ENCODE results near the gene GRM8. TPM values are rescaled to one million over a fixed set of nuclear protein-coding genes. Genes with fewer than 3 reads are reported as not detected.

The GRM8 gene
- total RNA-seq, 3 donors from 2014 or later: not detected

DNA sequence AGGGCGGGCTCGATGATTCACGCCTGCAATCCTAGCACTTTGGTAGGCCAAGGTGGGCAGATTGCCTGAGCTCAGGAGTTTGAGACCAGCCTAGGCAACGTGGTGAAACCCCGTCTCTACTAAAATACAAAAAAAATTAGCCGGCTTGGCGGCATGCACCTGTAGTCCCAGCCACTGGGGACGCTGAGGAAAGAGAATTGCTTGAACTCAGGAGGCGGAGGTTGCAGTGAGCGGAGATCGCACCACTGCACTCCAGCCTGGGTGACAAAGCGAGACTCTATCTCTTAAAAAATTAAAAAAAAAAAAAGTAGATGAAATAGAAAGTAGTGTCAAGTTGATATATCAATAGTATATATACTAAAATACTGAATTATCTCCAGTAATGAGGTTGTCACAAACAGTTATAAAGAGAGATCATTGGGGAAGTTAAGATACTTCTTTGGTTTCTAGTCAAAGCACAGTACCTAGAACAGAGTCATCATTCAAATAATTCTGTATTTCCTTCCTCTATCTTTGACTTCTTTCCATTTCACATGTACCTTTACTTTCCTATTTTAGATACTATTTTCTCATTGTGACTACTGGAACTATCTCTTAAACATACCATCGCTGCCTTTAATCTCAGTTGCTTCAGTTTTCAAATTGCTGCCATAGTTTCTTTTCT lies 491.7 kb downstream of the GRM8 start:
- no peak overlapping the region for H3K4me3 ChIP-seq
- H3K36me3 ChIP-seq: no peaks in the 10 kb centered on the region
- no peaks in the 10 kb centered on the region for H3K9me3 ChIP-seq
- no peaks in the 10 kb centered on the region for H3K27me3 ChIP-seq
- no peak for DNase-seq (ENCODE audit: low spot score in 2 of 2)
- H3K27ac ChIP-seq: no peak overlapping the region
- intact Hi-C loops (cut with DNase I; ENCODE audit: low total_unique reads): no loop called here
- no peaks in the 10 kb centered on the region for H3K4me1 ChIP-seq
- TF ChIP-seq POLR2A (IDR thresholded peaks at IDR 0.05) (no peak), POLR2AphosphoS5 (IDR thresholded peaks at IDR 0.05) (no peak)
- TF ChIP-seq, protein P1, sequence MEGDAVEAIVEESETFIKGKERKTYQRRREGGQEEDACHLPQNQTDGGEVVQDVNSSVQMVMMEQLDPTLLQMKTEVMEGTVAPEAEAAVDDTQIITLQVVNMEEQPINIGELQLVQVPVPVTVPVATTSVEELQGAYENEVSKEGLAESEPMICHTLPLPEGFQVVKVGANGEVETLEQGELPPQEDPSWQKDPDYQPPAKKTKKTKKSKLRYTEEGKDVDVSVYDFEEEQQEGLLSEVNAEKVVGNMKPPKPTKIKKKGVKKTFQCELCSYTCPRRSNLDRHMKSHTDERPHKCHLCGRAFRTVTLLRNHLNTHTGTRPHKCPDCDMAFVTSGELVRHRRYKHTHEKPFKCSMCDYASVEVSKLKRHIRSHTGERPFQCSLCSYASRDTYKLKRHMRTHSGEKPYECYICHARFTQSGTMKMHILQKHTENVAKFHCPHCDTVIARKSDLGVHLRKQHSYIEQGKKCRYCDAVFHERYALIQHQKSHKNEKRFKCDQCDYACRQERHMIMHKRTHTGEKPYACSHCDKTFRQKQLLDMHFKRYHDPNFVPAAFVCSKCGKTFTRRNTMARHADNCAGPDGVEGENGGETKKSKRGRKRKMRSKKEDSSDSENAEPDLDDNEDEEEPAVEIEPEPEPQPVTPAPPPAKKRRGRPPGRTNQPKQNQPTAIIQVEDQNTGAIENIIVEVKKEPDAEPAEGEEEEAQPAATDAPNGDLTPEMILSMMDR (IDR thresholded peaks at IDR 0.05): no peak

- no peak overlapping the region for H3K27ac ChIP-seq
- no peaks in the 10 kb centered on the region for H3K9me3 ChIP-seq
- H3K36me3 ChIP-seq: no peaks in the 10 kb centered on the region
- no peaks in the 10 kb centered on the region for H3K27me3 ChIP-seq
- intact Hi-C loops (cut with DNase I; ENCODE audit: low total_unique reads): no loop called here
- no peak for DNase-seq (ENCODE audit: low spot score in 2 of 2)
- H3K4me3 ChIP-seq: no peak overlapping the region
- TF ChIP-seq, protein P1 (IDR thresholded peaks at IDR 0.05): no peak
- TF ChIP-seq POLR2AphosphoS5 (IDR thresholded peaks at IDR 0.05) (no peak), POLR2A (IDR thresholded peaks at IDR 0.05) (no peak)
- no peaks in the 10 kb centered on the region for H3K4me1 ChIP-seq
These were observed 497.4 kb downstream of the GRM8 start for GRCh38 chr7:126755381-126755780.

- H3K36me3 ChIP-seq: no peaks in the 10 kb centered on the region
- H3K9me3 ChIP-seq: no peaks in the 10 kb centered on the region
- no peak overlapping the region for H3K27ac ChIP-seq
- intact Hi-C loops (cut with DNase I; ENCODE audit: low total_unique reads): no loop called here
- H3K4me1 ChIP-seq: no peaks in the 10 kb centered on the region
- TF ChIP-seq, protein P1 (IDR thresholded peaks at IDR 0.05): no peak
- TF ChIP-seq POLR2A (IDR thresholded peaks at IDR 0.05) (no peak), POLR2AphosphoS5 (IDR thresholded peaks at IDR 0.05) (no peak)
- DNase-seq (ENCODE audit: low spot score in 2 of 2): no peak
- no peak overlapping the region for H3K4me3 ChIP-seq
- no peaks in the 10 kb centered on the region for H3K27me3 ChIP-seq
These were observed 502.4 kb downstream of the GRM8 start for GRCh38 chr7:126750207-126750911.

DNA sequence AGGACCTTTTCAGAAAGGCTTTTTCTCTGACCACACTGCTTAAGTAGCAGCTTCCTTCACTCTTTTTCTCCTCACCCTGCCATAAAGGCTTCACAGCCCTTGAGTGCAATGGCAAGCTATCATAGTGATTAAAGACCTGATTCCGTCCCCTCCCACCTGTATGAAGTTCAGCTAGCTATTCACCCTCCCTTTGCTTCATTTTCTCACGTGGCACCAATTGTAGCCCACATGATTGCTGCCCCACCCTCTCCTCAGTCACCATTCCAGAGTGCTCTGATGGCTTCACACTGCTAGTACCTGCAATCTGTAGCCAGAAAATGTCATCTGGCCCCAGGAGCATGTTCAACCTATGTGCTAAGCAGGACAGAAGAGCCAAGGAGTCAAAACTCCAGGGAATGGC lies 523.8 kb downstream of the GRM8 start:
- intact Hi-C loops (cut with DNase I; ENCODE audit: low total_unique reads): no loop called here
- H3K27ac ChIP-seq: no peak overlapping the region
- no peaks in the 10 kb centered on the region for H3K9me3 ChIP-seq
- H3K36me3 ChIP-seq: no peaks in the 10 kb centered on the region
- DNase-seq (ENCODE audit: low spot score in 2 of 2): no peak
- no peak overlapping the region for H3K4me3 ChIP-seq
- TF ChIP-seq POLR2A (IDR thresholded peaks at IDR 0.05) (no peak), POLR2AphosphoS5 (IDR thresholded peaks at IDR 0.05) (no peak)
- TF ChIP-seq, protein P1 (IDR thresholded peaks at IDR 0.05): no peak
- no peaks in the 10 kb centered on the region for H3K4me1 ChIP-seq
- no peaks in the 10 kb centered on the region for H3K27me3 ChIP-seq

- TF ChIP-seq POLR2AphosphoS5 (IDR thresholded peaks at IDR 0.05): no peak
- TF ChIP-seq, protein P1 (IDR thresholded peaks at IDR 0.05): no peak
- intact Hi-C loops (cut with DNase I; ENCODE audit: low total_unique reads): no loop called here
- H3K4me3 ChIP-seq: no peak overlapping the region
- H3K4me1 ChIP-seq: no peaks in the 10 kb centered on the region
- no peaks in the 10 kb centered on the region for H3K27me3 ChIP-seq
- H3K9me3 ChIP-seq: no peaks in the 10 kb centered on the region
- no peak overlapping the region for H3K27ac ChIP-seq
- H3K36me3 ChIP-seq: no peaks in the 10 kb centered on the region
- no peak for DNase-seq (ENCODE audit: low spot score in 2 of 2)
These were observed 524.8 kb downstream of the GRM8 start for GRCh38 chr7:126727930-126728391.

Data from breast epithelium (tissue), 4 donors.